ENCODE measurements around the gene MAGEA1.
"Not testable (repeated sequence)": the region's sequence is repeated elsewhere in the genome, so short reads cannot be mapped to it uniquely, and the experiment has no call there.

The MAGEA1 gene

GRCh38 chrX:153179131-153179530 lies at the start of gene MAGEA1:
Gene MAGEA1 (plus strand): TSS chrX:153179284. CDS start chrX:153182390, 3,106 bp downstream.
- DNase-seq = no peak

GRCh38 chrX:153132924-153133323 lies 46.2 kb upstream of the MAGEA1 start:
- not testable (repeated sequence) for DNase-seq

GRCh38 chrX:153139074-153139473 lies 40.0 kb upstream of the MAGEA1 start:
- DNase-seq = not testable (repeated sequence)

GRCh38 chrX:153146288-153146687 lies 32.8 kb upstream of the MAGEA1 start:
- not testable (repeated sequence) for DNase-seq

GRCh38 chrX:153153516-153153915 lies 25.6 kb upstream of the MAGEA1 start:
- no peak for DNase-seq

GRCh38 chrX:153157450-153157849 lies 21.6 kb upstream of the MAGEA1 start:
- no peak for DNase-seq

GRCh38 chrX:153158319-153158718 lies 20.8 kb upstream of the MAGEA1 start:
- DNase-seq = no peak

- no peak for DNase-seq
Observed at GRCh38 chrX:153161952-153162351, 17.1 kb upstream of the MAGEA1 start.

GRCh38 chrX:153164733-153165132 lies 14.4 kb upstream of the MAGEA1 start:
- no peak for DNase-seq

GRCh38 chrX:153168423-153168822 lies 10.7 kb upstream of the MAGEA1 start:
- not testable (repeated sequence) for DNase-seq

- no peak for DNase-seq
Observed at GRCh38 chrX:153181822-153182221, 2.7 kb downstream of the MAGEA1 start.

GRCh38 chrX:153184787-153185186 lies 5.7 kb downstream of the MAGEA1 start:
- DNase-seq = no peak

GRCh38 chrX:153190381-153190780 lies 11.3 kb downstream of the MAGEA1 start:
- no peak for DNase-seq

GRCh38 chrX:153200462-153200861 lies 21.4 kb downstream of the MAGEA1 start:
- no peak for DNase-seq

GRCh38 chrX:153206425-153207046 lies 27.5 kb downstream of the MAGEA1 start:
- DNase-seq = no peak

- DNase-seq = no peak
Observed at GRCh38 chrX:153209347-153209746, 30.3 kb downstream of the MAGEA1 start.

- no peak for DNase-seq
Observed at GRCh38 chrX:153214934-153215333, 35.9 kb downstream of the MAGEA1 start.

- DNase-seq = no peak
Observed at GRCh38 chrX:153216926-153217325, 37.8 kb downstream of the MAGEA1 start.

GRCh38 chrX:153225438-153226098 lies 46.5 kb downstream of the MAGEA1 start:
- DNase-seq = no peak

GRCh38 chrX:153226344-153227185 lies 47.5 kb downstream of the MAGEA1 start:
- DNase-seq = no peak
